GM12878 (cell line): Measurements from ENCODE around the gene CLK2. TPM values are rescaled to one million over a fixed set of nuclear protein-coding genes. Genes with fewer than 3 reads are reported as not detected.

Experiments
- ATAC-seq: fragments of 200-7000 bp; cut with Tn5 transposase; 3 replicates; pipeline ENCODE4 v1.9.1; 2020; ENCODE audit warnings: mild to moderate bottlenecking, moderate library complexity
- BruUV-seq: library from RNA; stranded (reverse); fragments of 400-500 nt; replicated peaks from 2 replicates; lab custom pipeline; 2021; lab: Mats Ljungman, UMichigan
- CTCF ChIA-PET: fragments of 300-600 bp; sonication (Branson Sonifier 250); formaldehyde crosslinking; extraction: SDS; loops from one replicate; lab custom pipeline; 2021; ENCODE audit warnings: inconsistent platforms; lab: Yijun Ruan, JAX
- POLR2A ChIA-PET: fragments of 350-600 bp; formaldehyde crosslinking; extraction: SDS; loops from one replicate; lab custom pipeline; 2021; ENCODE audit warnings: inconsistent platforms; lab: Charles Lee
- RAD21 ChIA-PET: fragments of 300-600 bp; sonication (Branson Sonifier 250); formaldehyde crosslinking; loops from one replicate; lab custom pipeline; 2023; ENCODE audit warnings: antibody characterized with exemption; ENCODE audit not compliant: unreplicated experiment; lab: Charles Lee
- SMC1A ChIA-PET: fragments of 300-600 bp; sonication (Branson Sonifier 250); formaldehyde crosslinking; loops from one replicate; lab custom pipeline; 2023; ENCODE audit not compliant: unreplicated experiment, uncharacterized antibody; lab: Charles Lee
- DNase-seq: peaks from one replicate; pipeline ENCODE4 v3.0.0-alpha.2; 2011; ENCODE audit warnings: low read depth, low spot score
- FAIRE-seq: peaks from 3 replicates; lab custom pipeline; 2011; peaks lifted over from hg19 to GRCh38; lab: Jason Lieb, UNC
- H2AFZ ChIP-seq: 2 replicates; pipeline ENCODE4 v1.6.0; 2011; ENCODE audit warnings: low read depth, low read length, control low read depth; ENCODE audit not compliant: control insufficient read depth
- H3K27ac ChIP-seq: 2 replicates; pipeline ENCODE4 v1.5.1; 2011; ENCODE audit warnings: control low read depth; ENCODE audit not compliant: control insufficient read depth, insufficient read depth
- H3K27me3 ChIP-seq, 2 experiments: replicated peaks in 1 of 2; 2 replicates each; pipeline versions ENCODE4 v1.6.0 to v1.6.1; 2011; ENCODE audit warnings: low read length in 1 of 2; ENCODE audit not compliant: control insufficient read depth in 2 of 2, insufficient read depth in 2 of 2
- H3K36me3 ChIP-seq, 2 experiments: 2 replicates each; pipeline ENCODE4 v1.5.1; 2011; ENCODE audit warnings: low read length in 1 of 2; ENCODE audit not compliant: control insufficient read depth in 2 of 2, insufficient read depth in 2 of 2
- H3K4me1 ChIP-seq: 2 replicates; pipeline ENCODE4 v1.6.1; 2011; ENCODE audit warnings: mild to moderate bottlenecking, low read length, moderate library complexity, mixed read lengths; ENCODE audit not compliant: control insufficient read depth, insufficient read depth
- H3K4me2 ChIP-seq: 2 replicates; pipeline ENCODE4 v1.6.0; 2011; ENCODE audit warnings: control low read depth; ENCODE audit not compliant: control insufficient read depth, insufficient read depth
- H3K4me3 ChIP-seq: fragments of 200-600 bp; sonication (generic); 2 replicates; pipeline ENCODE4 v1.5.1; 2016
- H3K79me2 ChIP-seq: 2 replicates; pipeline ENCODE4 v1.6.0; 2011; ENCODE audit warnings: low read length; ENCODE audit not compliant: control insufficient read depth, insufficient read depth
- H3K9ac ChIP-seq: 2 replicates; pipeline ENCODE4 v1.8.0; 2011; ENCODE audit warnings: low read length, control low read depth, mixed read lengths; ENCODE audit not compliant: control insufficient read depth, insufficient read depth
- H3K9me3 ChIP-seq: replicated peaks from 3 replicates; pipeline ENCODE4 v1.5.1; 2011; ENCODE audit warnings: mild to moderate bottlenecking, low read length; ENCODE audit not compliant: control insufficient read depth, insufficient read depth
- H4K20me1 ChIP-seq: 2 replicates; pipeline ENCODE4 v1.6.0; 2011; ENCODE audit not compliant: control insufficient read depth, insufficient read depth
- BCL11A ChIP-seq: IDR thresholded peaks from 2 replicates; pipeline ENCODE4 v1.6.1; 2011; ENCODE audit warnings: low read depth, low read length
- CHD2 ChIP-seq: IDR thresholded peaks from 2 replicates; pipeline ENCODE4 v1.6.1; 2011; ENCODE audit warnings: low read depth, low read length, improper control_type of control experiment, borderline replicate concordance
- CREB1 ChIP-seq: IDR thresholded peaks from 2 replicates; pipeline ENCODE4 v1.6.1; 2012; ENCODE audit warnings: low read depth, mild to moderate bottlenecking, inconsistent platforms
- CREM ChIP-seq: IDR thresholded peaks from 2 replicates; pipeline ENCODE4 v1.6.1; 2014; ENCODE audit warnings: antibody characterized with exemption, low read depth
- EED ChIP-seq: sonication (generic); IDR thresholded peaks from 2 replicates; pipeline ENCODE4 v1.6.1; 2016; ENCODE audit warnings: antibody characterized with exemption, low read depth
- HDAC2 ChIP-seq: fragments of 200-600 bp; sonication (generic); IDR thresholded peaks from 2 replicates; pipeline ENCODE4 v1.6.1; 2017
- IRF4 ChIP-seq: IDR thresholded peaks from 2 replicates; pipeline ENCODE4 v1.6.1; 2011; ENCODE audit warnings: low read depth, low read length
- NR2C1 ChIP-seq: fragments of 450-650 bp; IDR thresholded peaks from 2 replicates; pipeline ENCODE4 v1.6.1; 2017; ENCODE audit warnings: antibody characterized with exemption, mild to moderate bottlenecking, moderate library complexity
- PAX5 ChIP-seq: IDR thresholded peaks from 2 replicates; pipeline ENCODE4 v1.6.1; 2011; ENCODE audit warnings: low read depth, low read length, borderline replicate concordance
- SIX5 ChIP-seq: IDR thresholded peaks from 2 replicates; pipeline ENCODE4 v1.6.1; 2011; ENCODE audit warnings: mild to moderate bottlenecking, low read depth, low read length, moderate library complexity; ENCODE audit not compliant: severe bottlenecking
- TAF1 ChIP-seq: IDR thresholded peaks from 2 replicates; pipeline ENCODE4 v1.6.1; 2011; ENCODE audit warnings: mild to moderate bottlenecking, low read depth, low read length, borderline replicate concordance
- TCF12 ChIP-seq: IDR thresholded peaks from 2 replicates; pipeline ENCODE4 v1.6.1; 2011; ENCODE audit warnings: low read depth, mild to moderate bottlenecking, low read length
- ZNF207 ChIP-seq: fragments of 450-650 bp; IDR thresholded peaks from 2 replicates; pipeline ENCODE4 v1.6.1; 2014; ENCODE audit warnings: antibody characterized with exemption, mild to moderate bottlenecking, borderline replicate concordance
- WGBS: methylation state at CpG from one replicate; pipeline ENCODE4 v1.1.6; 2016; ENCODE audit warnings: low lambda C conversion rate; ENCODE audit not compliant: insufficient replicate concordance, insufficient coverage; ENCODE audit errors: missing lambda C conversion rate; 5-methylcytosine and 5-hydroxymethylcytosine counted together
- in situ Hi-C: fragments of 300-500 bp; cut with MboI; formaldehyde crosslinking; loops from 9 replicates; pipeline ENCODE4 v1.14.3; 2018; ENCODE audit warnings: mixed read lengths
- intact Hi-C: fragments of 100-400 bp; cut with micrococcal nuclease; formaldehyde crosslinking; loops from one replicate; pipeline ENCODE4 v1.14.2; 2022; ENCODE audit not compliant: unreplicated experiment
- polyA plus RNA-seq, 11 experiments: library from polyadenylated mRNA; depleted of rRNA in 4 of 11; unstranded in 6 of 11; stranded (reverse) in 5 of 11; fragments of >200 nt; fragmentation: Nextera tagmentation in 4 of 11; fragmentation: Illumina TruSeq in 1 of 11; extraction: Ambion mirVana in 4 of 11; extraction: Trizol in 1 of 11; gene quantifications; 1 replicate in 1 of 11; 2 replicates in 10 of 11; pipeline versions ENCODE4 v1.2.1 to v1.2.3, GENCODE V29; 2011 to 2016; ENCODE audit warnings: inconsistent platforms in 2 of 11, missing spikeins in 2 of 11, low read depth in 1 of 11
- total RNA-seq, 4 experiments: library from RNA; depleted of rRNA in 3 of 4; stranded (reverse); fragments of >200 nt in 3 of 4; fragmentation: Illumina TruSeq in 1 of 4; extraction: Trizol in 1 of 4; gene quantifications; 2 replicates each; pipeline versions ENCODE4 v1.2.1 to v1.2.3, GENCODE V29; 2013 to 2021
- TF ChIP-seq, protein P1 (sequence below): fragments of 450-650 bp; IDR thresholded peaks from 2 replicates; pipeline ENCODE4 v1.6.1; 2016; ENCODE audit warnings: mild to moderate bottlenecking, moderate library complexity, borderline replicate concordance
- TF ChIP-seq, protein P2 (sequence below): IDR thresholded peaks from 2 replicates; pipeline ENCODE4 v1.6.1; 2011; ENCODE audit warnings: borderline replicate concordance, low read depth, mild to moderate bottlenecking, moderate library complexity, low read length; ENCODE audit not compliant: insufficient read depth, poor library complexity, severe bottlenecking

CLK2 gene
- total and polyA plus RNA-seq, 10 of the 15 experiments (the other 5 are each of a cell fraction or from before 2014, with no cell fraction given) = 11.1 to 83.7 (median 36.7) TPM

DNA sequence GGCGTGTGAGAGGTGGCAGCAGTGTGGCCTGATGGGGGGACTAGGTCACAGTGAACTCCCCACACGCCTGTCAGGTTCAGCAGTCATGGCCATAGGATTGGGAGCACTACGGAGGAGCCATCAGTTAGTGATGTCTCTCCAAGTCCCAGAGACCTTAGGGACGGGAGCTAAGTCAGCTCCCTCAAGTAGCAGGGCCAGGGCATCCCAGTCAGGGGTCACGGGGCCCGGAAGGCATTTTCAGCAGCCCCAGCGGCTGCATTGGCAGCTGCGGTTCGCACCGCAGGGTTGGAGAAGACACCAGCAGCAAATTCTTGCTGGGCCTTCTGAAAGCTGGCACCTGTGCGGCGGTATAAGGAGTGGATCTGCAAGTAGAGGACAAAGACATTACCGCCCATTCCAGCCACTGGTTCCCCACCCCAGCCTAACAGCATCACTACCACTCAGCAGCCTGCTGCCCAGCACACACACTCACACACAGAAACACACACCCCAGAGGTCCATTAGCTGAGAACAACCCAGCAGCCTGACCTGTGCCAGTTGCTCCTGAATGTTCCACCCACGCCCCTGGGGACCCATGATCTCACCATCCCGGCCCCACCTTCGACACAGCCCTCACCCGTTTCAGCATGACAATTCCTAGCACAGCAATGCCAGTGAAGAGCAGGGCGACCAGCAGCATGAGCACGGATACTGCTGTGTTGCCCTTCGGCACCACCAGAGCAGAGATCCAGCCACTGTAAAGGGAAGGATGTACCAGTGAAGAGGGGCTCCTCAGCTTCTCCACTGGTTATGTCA, 17.0 kb downstream of the CLK2 start (continued):
- TF ChIP-seq, protein P1, sequence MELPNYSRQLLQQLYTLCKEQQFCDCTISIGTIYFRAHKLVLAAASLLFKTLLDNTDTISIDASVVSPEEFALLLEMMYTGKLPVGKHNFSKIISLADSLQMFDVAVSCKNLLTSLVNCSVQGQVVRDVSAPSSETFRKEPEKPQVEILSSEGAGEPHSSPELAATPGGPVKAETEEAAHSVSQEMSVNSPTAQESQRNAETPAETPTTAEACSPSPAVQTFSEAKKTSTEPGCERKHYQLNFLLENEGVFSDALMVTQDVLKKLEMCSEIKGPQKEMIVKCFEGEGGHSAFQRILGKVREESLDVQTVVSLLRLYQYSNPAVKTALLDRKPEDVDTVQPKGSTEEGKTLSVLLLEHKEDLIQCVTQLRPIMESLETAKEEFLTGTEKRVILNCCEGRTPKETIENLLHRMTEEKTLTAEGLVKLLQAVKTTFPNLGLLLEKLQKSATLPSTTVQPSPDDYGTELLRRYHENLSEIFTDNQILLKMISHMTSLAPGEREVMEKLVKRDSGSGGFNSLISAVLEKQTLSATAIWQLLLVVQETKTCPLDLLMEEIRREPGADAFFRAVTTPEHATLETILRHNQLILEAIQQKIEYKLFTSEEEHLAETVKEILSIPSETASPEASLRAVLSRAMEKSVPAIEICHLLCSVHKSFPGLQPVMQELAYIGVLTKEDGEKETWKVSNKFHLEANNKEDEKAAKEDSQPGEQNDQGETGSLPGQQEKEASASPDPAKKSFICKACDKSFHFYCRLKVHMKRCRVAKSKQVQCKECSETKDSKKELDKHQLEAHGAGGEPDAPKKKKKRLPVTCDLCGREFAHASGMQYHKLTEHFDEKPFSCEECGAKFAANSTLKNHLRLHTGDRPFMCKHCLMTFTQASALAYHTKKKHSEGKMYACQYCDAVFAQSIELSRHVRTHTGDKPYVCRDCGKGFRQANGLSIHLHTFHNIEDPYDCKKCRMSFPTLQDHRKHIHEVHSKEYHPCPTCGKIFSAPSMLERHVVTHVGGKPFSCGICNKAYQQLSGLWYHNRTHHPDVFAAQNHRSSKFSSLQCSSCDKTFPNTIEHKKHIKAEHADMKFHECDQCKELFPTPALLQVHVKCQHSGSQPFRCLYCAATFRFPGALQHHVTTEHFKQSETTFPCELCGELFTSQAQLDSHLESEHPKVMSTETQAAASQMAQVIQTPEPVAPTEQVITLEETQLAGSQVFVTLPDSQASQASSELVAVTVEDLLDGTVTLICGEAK = no peak
- TF ChIP-seq HDAC2 = no peak

DNA sequence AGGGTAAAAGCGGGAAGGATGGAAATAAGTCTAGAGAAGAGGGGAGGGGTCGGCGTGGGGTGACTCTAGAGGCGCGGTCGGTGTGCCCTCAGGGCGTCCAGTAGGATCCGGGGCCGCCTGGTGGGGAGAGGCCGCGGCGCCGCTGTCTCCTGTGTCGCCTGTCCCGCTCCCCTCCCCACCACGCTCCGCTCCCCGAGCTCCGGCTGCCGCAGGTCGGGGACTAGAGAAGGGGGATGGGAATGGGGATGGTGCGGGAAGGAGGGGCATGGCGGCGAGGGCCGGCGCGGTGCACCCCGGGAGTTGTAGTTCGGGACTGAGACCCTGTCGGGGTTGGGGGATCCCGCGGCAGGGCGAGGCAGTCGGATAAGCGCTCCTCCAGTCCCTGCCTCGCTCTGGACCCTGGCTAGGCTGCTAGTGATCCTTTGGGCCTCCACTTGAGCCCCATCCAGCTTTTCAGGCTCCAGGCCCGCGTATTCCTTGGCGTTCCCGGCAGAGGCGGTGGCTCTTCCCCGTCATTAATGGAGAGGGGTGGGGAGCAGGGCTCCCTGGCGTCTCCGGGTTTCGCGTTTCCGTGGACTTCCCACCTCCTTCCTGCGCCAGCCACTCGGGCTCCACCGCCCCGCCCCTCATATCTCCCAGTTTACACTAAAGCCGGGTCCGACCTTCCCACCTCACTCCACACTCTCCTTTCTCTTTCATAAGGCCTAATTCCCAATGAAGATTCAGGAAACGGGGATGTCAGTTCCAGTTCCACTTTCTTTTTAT, 17.9 kb downstream of the CLK2 start, which contains the start of gene ENTREP3:
TSS of gene ENTREP3 (minus strand) at position 241 of the 765 bp plus-strand sequence. CDS start 606 bp downstream, outside the sequence.
- Histone ChIP-seq H3K79me2 (peaks cover 9% of the 10 kb centered on the region), H3K27ac (peak within 1 kb of the TSS; percentile 59), H3K9ac (peak within 1 kb of the TSS; percentile 62), H2AFZ (peak within 1 kb of the TSS; percentile 82), H3K4me2 (peak within 1 kb of the TSS; percentile 97), H3K27me3 (no peaks in the 10 kb centered on the region), H4K20me1 (no peaks in the 10 kb centered on the region), H3K4me3 (peak within 1 kb of the TSS; percentile 92), H3K36me3 (peaks cover 4% of the 10 kb centered on the region in 2 experiments; a peak in 2 of 4 replicates), H3K4me1 (peaks cover 13% of the 10 kb centered on the region), H3K9me3 (no peaks in the 10 kb centered on the region)
- intact Hi-C loops (no loop called here), in situ Hi-C loops (loop anchor here (5.0 kb wide), 1 partner anchor 337 kb away; no protein-coding TSS in a partner anchor)
- peak; percentile 59 for FAIRE-seq
- ChIA-PET RAD21 (no interaction called here), CTCF (interaction anchor here (1.0 to 9.6 kb wide), 3 partner anchors 12 to 69 kb away, joined by 3 to 225 read pairs (median 4); partner anchors contain the start of genes FDPS and RUSC1), POLR2A (interaction anchor here (0.8 to 1.4 kb wide), 3 partner anchors 10 to 81 kb away, joined by 5 to 6 read pairs (median 5); a partner anchor contains a TSS), SMC1A (interaction anchor here (1.2 kb wide), 1 partner anchor 52 kb away, joined by 5 read pairs; no protein-coding TSS in a partner anchor)
- DNase-seq = no peak
- ATAC-seq = peak; percentile 83
- WGBS = 25% methylated on average over 40 of the region's 54 CpGs
- no TSS peak for BruUV-seq
- TF ChIP-seq PAX5 (peak; percentile 69; the same call in 1 of the 2 replicates), CREM (peak; percentile 28; the same call in 1 of the 2 replicates), EED (0 out of 2 replicates have a peak, but pooled peaks have one; percentile 13), IRF4 (no peak), BCL11A (no peak), TCF12 (peak; percentile 56; the same call in 1 of the 2 replicates), CHD2 (peak; percentile 92), TAF1 (peak; percentile 62; the same call in 1 of the 2 replicates), CREB1 (peak; percentile 35; the same call in 1 of the 2 replicates), SIX5 (peak; percentile 84), ZNF207 (0 out of 2 replicates have a peak, but pooled peaks have one; percentile 60), NR2C1 (peak; percentile 36; the same call in 1 of the 2 replicates)
- TF ChIP-seq, protein P2, sequence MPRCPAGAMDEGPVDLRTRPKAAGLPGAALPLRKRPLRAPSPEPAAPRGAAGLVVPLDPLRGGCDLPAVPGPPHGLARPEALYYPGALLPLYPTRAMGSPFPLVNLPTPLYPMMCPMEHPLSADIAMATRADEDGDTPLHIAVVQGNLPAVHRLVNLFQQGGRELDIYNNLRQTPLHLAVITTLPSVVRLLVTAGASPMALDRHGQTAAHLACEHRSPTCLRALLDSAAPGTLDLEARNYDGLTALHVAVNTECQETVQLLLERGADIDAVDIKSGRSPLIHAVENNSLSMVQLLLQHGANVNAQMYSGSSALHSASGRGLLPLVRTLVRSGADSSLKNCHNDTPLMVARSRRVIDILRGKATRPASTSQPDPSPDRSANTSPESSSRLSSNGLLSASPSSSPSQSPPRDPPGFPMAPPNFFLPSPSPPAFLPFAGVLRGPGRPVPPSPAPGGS = peak; percentile 23
